Uterus (tissue), 4 donors: ENCODE results near the gene METTL21C. TPM values are rescaled to one million over a fixed set of nuclear protein-coding genes. Genes with fewer than 3 reads are reported as not detected.

ENCODE experiments used
- DNase-seq, 2 donors: peaks; one replicate each; pipeline ENCODE4 v3.0.0-alpha.2; 2019 to 2020
- H3K27ac ChIP-seq, 2 donors: fragments of 200-600 bp; sonication (generic); 1 replicate in 1 of 2; 2 replicates in 1 of 2; pipeline ENCODE4 v1.5.1; 2016 to 2018
- H3K27me3 ChIP-seq, 2 donors: fragments of 200-600 bp; sonication (generic); one replicate each; pipeline ENCODE4 v1.5.1; 2018 to 2019; ENCODE audit warnings: control low read depth in 1 of 2
- H3K36me3 ChIP-seq, 2 donors: fragments of 200-600 bp; sonication (generic); one replicate each; pipeline ENCODE4 v1.5.1; 2019; ENCODE audit warnings: control low read depth in 1 of 2
- H3K4me1 ChIP-seq, 2 donors: fragments of 200-600 bp; sonication (generic); one replicate each; pipeline ENCODE4 v1.5.1; 2018 to 2019; ENCODE audit warnings: control low read depth in 1 of 2
- H3K4me3 ChIP-seq, 2 donors: fragments of 200-600 bp; sonication (generic); 1 replicate in 1 of 2; 2 replicates in 1 of 2; pipeline ENCODE4 v1.5.1; 2018 to 2019; ENCODE audit warnings: mild to moderate bottlenecking in 1 of 2
- H3K9me3 ChIP-seq, 2 donors: fragments of 200-600 bp; sonication (generic); one replicate each; pipeline ENCODE4 v1.5.1; 2019; ENCODE audit warnings: control low read depth in 1 of 2
- POLR2A ChIP-seq, 2 donors: fragments of 450-650 bp; IDR thresholded peaks; one replicate each; pipeline ENCODE4 v1.6.1; 2016; ENCODE audit warnings: antibody characterized with exemption in 2 of 2, mild to moderate bottlenecking in 1 of 2, moderate library complexity in 1 of 2
- intact Hi-C: fragments of 100-400 bp; cut with DNase I; formaldehyde crosslinking; loops from one replicate; pipeline ENCODE4 v1.15.1; 2023; ENCODE audit warnings: low total_unique reads
- total RNA-seq, 4 donors: library from RNA; depleted of rRNA in 3 of 4; stranded (reverse); fragments of >200 nt in 3 of 4; gene quantifications; one replicate each; pipeline versions ENCODE4 v1.1.0 to v1.2.4, GENCODE V29; 2014 to 2023
- TF ChIP-seq, protein P1 (sequence below), 4 experiments: fragments of 200-600 bp in 2 of 4; fragments of 450-650 bp in 2 of 4; sonication (generic) in 2 of 4; IDR thresholded peaks; one replicate each; pipeline ENCODE4 v1.5.1; 2016 to 2019; ENCODE audit warnings: antibody characterized with exemption in 4 of 4, mild to moderate bottlenecking in 2 of 4, moderate library complexity in 1 of 4
- donor health status: DM: yes; HTN: yes; CAD: no.

The METTL21C gene
- total RNA-seq, 4 donors from 2014 or later = 0.41 TPM; not detected in 3

DNA sequence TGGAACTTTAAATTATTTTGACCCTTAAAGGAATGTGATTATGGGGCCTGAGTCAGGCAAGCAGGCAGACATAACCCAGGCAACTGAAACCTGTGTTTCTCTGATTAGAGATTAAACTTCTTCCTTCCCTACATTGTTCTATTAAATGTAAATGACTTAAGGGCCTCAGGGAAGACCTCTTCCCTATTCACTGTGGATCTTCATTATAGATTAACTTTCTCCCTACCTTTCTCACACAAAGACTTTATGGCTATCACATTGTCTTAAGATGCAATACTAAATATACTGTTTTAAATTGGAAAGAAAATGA lies 8.8 kb upstream of the METTL21C start:
- TF ChIP-seq POLR2A (IDR thresholded peaks at IDR 0.05) = no peak
- TF ChIP-seq, protein P1, sequence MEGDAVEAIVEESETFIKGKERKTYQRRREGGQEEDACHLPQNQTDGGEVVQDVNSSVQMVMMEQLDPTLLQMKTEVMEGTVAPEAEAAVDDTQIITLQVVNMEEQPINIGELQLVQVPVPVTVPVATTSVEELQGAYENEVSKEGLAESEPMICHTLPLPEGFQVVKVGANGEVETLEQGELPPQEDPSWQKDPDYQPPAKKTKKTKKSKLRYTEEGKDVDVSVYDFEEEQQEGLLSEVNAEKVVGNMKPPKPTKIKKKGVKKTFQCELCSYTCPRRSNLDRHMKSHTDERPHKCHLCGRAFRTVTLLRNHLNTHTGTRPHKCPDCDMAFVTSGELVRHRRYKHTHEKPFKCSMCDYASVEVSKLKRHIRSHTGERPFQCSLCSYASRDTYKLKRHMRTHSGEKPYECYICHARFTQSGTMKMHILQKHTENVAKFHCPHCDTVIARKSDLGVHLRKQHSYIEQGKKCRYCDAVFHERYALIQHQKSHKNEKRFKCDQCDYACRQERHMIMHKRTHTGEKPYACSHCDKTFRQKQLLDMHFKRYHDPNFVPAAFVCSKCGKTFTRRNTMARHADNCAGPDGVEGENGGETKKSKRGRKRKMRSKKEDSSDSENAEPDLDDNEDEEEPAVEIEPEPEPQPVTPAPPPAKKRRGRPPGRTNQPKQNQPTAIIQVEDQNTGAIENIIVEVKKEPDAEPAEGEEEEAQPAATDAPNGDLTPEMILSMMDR (IDR thresholded peaks at IDR 0.05) = no peak
- DNase-seq = no peak
- Histone ChIP-seq H3K36me3 (no peaks in the 10 kb centered on the region), H3K27ac (peak overlapping the region; percentile 58 to 73), H3K4me3 (no peak overlapping the region), H3K4me1 (peaks cover 5 to 6% of the 10 kb centered on the region in 2 donors), H3K27me3 (no peaks in the 10 kb centered on the region), H3K9me3 (no peaks in the 10 kb centered on the region)
- intact Hi-C loops = no loop called here

DNA sequence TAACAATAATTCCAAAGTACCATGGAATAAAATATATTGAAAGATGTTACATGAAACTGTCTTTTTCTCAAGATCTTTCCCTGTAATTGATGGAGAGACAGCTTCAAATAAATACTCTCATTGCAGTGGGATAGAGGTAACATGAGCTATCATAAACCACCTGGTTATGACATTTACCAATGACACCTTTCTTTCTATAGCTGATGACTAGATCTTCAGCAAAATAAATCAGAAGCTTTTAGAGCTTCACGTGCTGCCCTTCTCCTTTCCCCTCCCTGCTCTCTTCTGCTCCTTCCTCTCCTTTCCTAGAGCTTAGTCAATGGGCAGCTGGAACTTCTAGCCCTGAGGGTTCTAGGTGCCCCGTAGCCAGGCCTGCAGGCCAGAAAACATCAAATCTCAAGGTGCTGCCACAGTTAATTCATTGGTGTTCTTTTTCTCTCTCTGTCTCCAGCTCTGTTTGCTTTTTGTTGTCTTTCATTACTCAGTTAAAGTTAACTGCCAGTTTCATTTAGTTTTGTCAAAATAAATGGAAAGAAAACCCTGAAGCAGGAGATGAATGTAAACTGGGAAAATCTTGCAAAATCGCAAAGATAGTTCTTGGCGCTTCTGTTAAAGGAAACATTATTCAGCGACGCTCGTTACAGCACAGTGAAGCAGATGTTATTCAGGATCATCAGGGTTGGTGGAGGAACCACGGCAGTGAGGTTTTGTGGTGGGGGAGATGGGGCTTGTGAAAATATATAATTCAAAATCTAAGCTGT lies 8.3 kb upstream of the METTL21C start:
- DNase-seq = no peak
- Histone ChIP-seq H3K9me3 (no peaks in the 10 kb centered on the region), H3K27ac (peak overlapping the region; percentile 58 to 73), H3K4me1 (peaks cover 5 to 6% of the 10 kb centered on the region in 2 donors), H3K27me3 (no peaks in the 10 kb centered on the region), H3K4me3 (no peak overlapping the region), H3K36me3 (no peaks in the 10 kb centered on the region)
- intact Hi-C loops = no loop called here
- TF ChIP-seq, protein P1 (IDR thresholded peaks at IDR 0.05) = no peak
- no peak for TF ChIP-seq POLR2A (IDR thresholded peaks at IDR 0.05)

DNA sequence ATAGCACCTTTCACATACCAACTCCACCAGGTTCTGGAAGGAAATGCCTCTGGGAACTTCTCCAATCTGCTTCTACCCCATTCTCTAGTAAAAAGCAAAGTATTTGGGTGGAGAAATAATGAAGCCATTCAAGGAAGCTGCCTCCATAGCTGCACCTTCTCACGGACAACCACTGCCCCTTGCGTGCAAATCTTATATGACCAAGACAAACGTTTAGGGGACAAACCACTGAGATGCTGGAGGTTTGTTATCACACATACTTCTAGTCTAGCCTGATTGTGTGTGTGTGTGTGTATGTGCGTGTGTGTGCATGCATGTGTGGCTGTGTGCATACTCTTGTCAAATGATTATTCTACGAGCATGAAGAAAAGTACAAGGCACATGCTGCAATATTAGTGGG lies 6.5 kb upstream of the METTL21C start:
- DNase-seq = no peak
- Histone ChIP-seq H3K4me1 (peaks cover 5 to 6% of the 10 kb centered on the region in 2 donors), H3K36me3 (no peaks in the 10 kb centered on the region), H3K9me3 (no peaks in the 10 kb centered on the region), H3K27me3 (no peaks in the 10 kb centered on the region), H3K27ac (peak overlapping the region; percentile 81 to 93), H3K4me3 (no peak overlapping the region)
- intact Hi-C loops = no loop called here
- no peak for TF ChIP-seq POLR2A (IDR thresholded peaks at IDR 0.05)
- TF ChIP-seq, protein P1 (IDR thresholded peaks at IDR 0.05) = no peak

DNA sequence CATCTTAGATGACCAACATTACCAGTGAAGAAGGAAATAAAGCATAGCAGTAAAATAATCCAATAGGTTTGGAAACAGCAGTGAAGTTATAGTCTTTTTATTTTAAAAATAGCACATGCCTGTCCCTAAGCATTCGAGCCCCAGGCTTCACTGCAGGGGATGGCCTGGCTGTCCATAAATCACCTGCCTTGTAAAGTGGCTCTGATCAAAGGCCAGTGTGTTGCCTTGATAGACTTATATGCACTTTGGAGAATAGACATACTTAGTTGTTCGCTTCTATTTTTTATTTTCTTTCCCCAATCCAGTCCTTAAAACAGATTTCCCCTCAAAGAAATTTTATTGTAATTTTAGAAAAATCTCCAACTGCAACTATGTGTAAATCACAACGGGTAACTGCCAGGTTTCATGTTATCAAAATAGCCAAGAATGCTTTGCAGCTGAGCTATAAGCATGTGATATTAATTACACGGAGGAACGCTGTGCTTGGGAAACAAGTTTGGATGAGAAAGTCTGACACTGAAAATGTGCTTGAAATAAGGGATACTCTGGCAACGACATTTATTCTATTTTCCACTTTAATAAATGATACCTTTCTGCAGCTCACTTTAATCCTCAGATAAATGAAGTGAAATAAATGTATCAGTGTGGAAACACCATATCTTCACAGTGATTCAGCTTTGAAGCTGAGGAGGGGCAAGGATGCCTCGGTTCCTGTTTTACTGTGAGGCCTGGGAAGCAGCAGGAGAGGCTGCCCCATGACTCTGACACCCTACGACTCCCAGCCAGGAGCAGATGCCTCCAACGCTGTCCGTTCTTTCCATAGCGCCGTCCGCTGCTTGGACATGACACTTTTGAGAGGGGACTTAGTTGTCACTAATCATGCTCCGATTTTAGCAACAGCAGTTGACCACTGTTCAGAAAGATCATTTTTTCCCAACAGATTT lies 5.5 kb upstream of the METTL21C start:
- intact Hi-C loops = no loop called here
- TF ChIP-seq, protein P1 (IDR thresholded peaks at IDR 0.05) = no peak
- TF ChIP-seq POLR2A (IDR thresholded peaks at IDR 0.05) = no peak
- peak; percentile 36 to 40 for DNase-seq
- no peaks in the 10 kb centered on the region for H3K36me3 ChIP-seq
- H3K9me3 ChIP-seq = no peaks in the 10 kb centered on the region
- H3K4me3 ChIP-seq = no peak overlapping the region
- H3K4me1 ChIP-seq = peaks cover 5 to 6% of the 10 kb centered on the region in 2 donors
- H3K27me3 ChIP-seq = no peaks in the 10 kb centered on the region
- peak overlapping the region; percentile 81 to 93 for H3K27ac ChIP-seq

DNA sequence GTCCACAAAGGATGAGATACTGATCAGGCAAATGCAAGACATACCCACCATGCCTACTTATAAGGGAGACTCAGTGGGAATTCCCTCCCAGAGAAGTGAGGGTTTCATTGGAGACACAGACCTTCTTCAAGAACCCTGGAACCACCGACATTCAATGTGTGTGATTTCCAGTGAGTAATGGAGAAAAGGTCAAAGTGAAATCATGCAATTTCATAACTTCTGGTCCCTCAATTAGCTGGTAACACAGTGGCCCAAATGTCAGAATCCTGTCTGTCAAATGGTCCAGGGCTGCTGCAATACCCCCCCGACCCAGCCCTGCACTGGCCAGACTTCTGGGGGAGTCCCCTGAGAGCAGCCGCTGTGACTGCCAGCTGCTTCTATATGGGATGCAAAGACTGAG lies 4.7 kb upstream of the METTL21C start:
- H3K27ac ChIP-seq = peak overlapping the region; percentile 81 to 93
- no peaks in the 10 kb centered on the region for H3K36me3 ChIP-seq
- no peak overlapping the region for H3K4me3 ChIP-seq
- DNase-seq = no peak
- no peaks in the 10 kb centered on the region for H3K27me3 ChIP-seq
- H3K9me3 ChIP-seq = no peaks in the 10 kb centered on the region
- no peak for TF ChIP-seq POLR2A (IDR thresholded peaks at IDR 0.05)
- TF ChIP-seq, protein P1 (IDR thresholded peaks at IDR 0.05) = no peak
- intact Hi-C loops = no loop called here
- H3K4me1 ChIP-seq = peaks cover 5 to 6% of the 10 kb centered on the region in 2 donors
